ENCODE data around the gene PSMB4. TPM values are rescaled to one million over a fixed set of nuclear protein-coding genes. Genes with fewer than 3 reads are reported as not detected.

Gene PSMB4
- total RNA-seq, 1 donor from 2014 or later, result 316 TPM

Other genes with a start within 250 kb of the PSMB4 start
- not detected in 2 replicates for gene TNFAIP8L2, start 242.9 kb upstream of the PSMB4 start, total RNA-seq
- 9.5 and 9.9 TPM in 2 replicates for gene LYSMD1, start 233.7 kb upstream of the PSMB4 start, total RNA-seq
- 64.3 and 66.5 TPM in 2 replicates for gene SCNM1, start 233.4 kb upstream of the PSMB4 start, total RNA-seq
- gene TMOD4, start 223.6 kb upstream of the PSMB4 start, total RNA-seq, result 1.4 TPM in 1 of 2 replicates, not detected in the other
- gene VPS72, start 209.4 kb upstream of the PSMB4 start, total RNA-seq, result 59.0 and 62.2 TPM in 2 replicates
- gene PIP5K1A, start 201.0 kb upstream of the PSMB4 start, total RNA-seq, result 104 and 121 TPM in 2 replicates
- gene PSMD4, start 144.8 kb upstream of the PSMB4 start, total RNA-seq, result 154 and 171 TPM in 2 replicates
- gene ZNF687, start 117.3 kb upstream of the PSMB4 start, total RNA-seq, result 15.4 and 19.1 TPM in 2 replicates
- gene PI4KB, start 72.2 kb upstream of the PSMB4 start, total RNA-seq, result 59.4 and 67.8 TPM in 2 replicates
- 55.3 and 61.3 TPM in 2 replicates for gene RFX5, start 52.3 kb upstream of the PSMB4 start, total RNA-seq
- gene SELENBP1, start 26.9 kb upstream of the PSMB4 start, total RNA-seq, result 7.2 and 7.3 TPM in 2 replicates
- gene POGZ, start 59.9 kb downstream of the PSMB4 start, total RNA-seq, result 58.8 and 63.9 TPM in 2 replicates
- gene CGN, start 111.8 kb downstream of the PSMB4 start, total RNA-seq, result 8.8 and 8.9 TPM in 2 replicates
- 74.1 and 90.6 TPM in 2 replicates for gene TUFT1, start 140.7 kb downstream of the PSMB4 start, total RNA-seq
- gene SNX27, start 212.5 kb downstream of the PSMB4 start, total RNA-seq, result 53.1 and 54.5 TPM in 2 replicates